K562 (cell line): ENCODE results near the gene RGS6. TPM values are rescaled to one million over a fixed set of nuclear protein-coding genes. Genes with fewer than 3 reads are reported as not detected.

Experiments used
- ATAC-seq: fragments of 200-7000 bp; cut with Tn5 transposase; 3 replicates; pipeline ENCODE4 v1.9.1; 2020; ENCODE audit warnings: moderate library complexity
- BruUV-seq: library from RNA; stranded (reverse); fragments of 400-500 nt; replicated peaks from 2 replicates; lab custom pipeline; 2021; lab: Mats Ljungman, UMichigan
- CTCF ChIA-PET: fragments of 300-600 bp; formaldehyde crosslinking; extraction: SDS; loops from one replicate; lab custom pipeline; 2021; ENCODE audit warnings: low intra/inter-chr PET ratio; lab: Yijun Ruan, JAX
- POLR2A ChIA-PET: fragments of 300-600, 350-650 bp; sonication (Branson Sonifier 250); formaldehyde crosslinking; extraction: SDS; loops from one replicate; lab custom pipeline; 2021; ENCODE audit warnings: antibody characterized with exemption, inconsistent platforms; lab: Yijun Ruan, JAX
- DNase-seq, 4 experiments: peaks; one replicate each; pipeline versions ENCODE4 v3.0.0 to v3.0.0-alpha.2; 2011 to 2018; ENCODE audit warnings: low spot score in 3 of 4, mixed read lengths in 3 of 4; ENCODE audit errors: extremely low read depth in 1 of 4
- FAIRE-seq: peaks from 2 replicates; lab custom pipeline; 2011; peaks lifted over from hg19 to GRCh38; lab: Jason Lieb, UNC
- H2AFZ ChIP-seq: 2 replicates; pipeline ENCODE4 v1.6.0; 2011; ENCODE audit warnings: low read depth, low read length, control low read depth, inconsistent platforms
- H3K27ac ChIP-seq: fragments of 200-600 bp; 3 replicates; pipeline ENCODE4 v1.8.0; 2011; ENCODE audit warnings: low read depth, mild to moderate bottlenecking, control low read depth, inconsistent platforms, low read length, moderate library complexity, mixed read lengths; ENCODE audit errors: extremely low read depth
- H3K27me3 ChIP-seq, 2 experiments: fragments of 300-600 bp in 1 of 2; 2 replicates in 1 of 2; 3 replicates in 1 of 2; pipeline versions ENCODE4 v1.6.0 to v1.8.0; 2011; ENCODE audit warnings: inconsistent platforms in 2 of 2, low read length in 2 of 2, mild to moderate bottlenecking in 1 of 2, mixed read lengths in 1 of 2, moderate library complexity in 1 of 2; ENCODE audit not compliant: control insufficient read depth in 2 of 2, insufficient read depth in 2 of 2
- H3K36me3 ChIP-seq: fragments of 300-600 bp; 3 replicates; pipeline ENCODE4 v1.8.0; 2011; ENCODE audit warnings: mild to moderate bottlenecking, low read length, inconsistent platforms; ENCODE audit not compliant: control insufficient read depth, insufficient read depth
- H3K4me1 ChIP-seq, 2 experiments: fragments of 200-600 bp in 1 of 2; replicated peaks in 1 of 2; 2 replicates in 1 of 2; 3 replicates in 1 of 2; pipeline versions ENCODE4 v1.5.1 to v1.8.0; 2011; ENCODE audit warnings: inconsistent platforms in 2 of 2, low read length in 2 of 2, mild to moderate bottlenecking in 1 of 2, mixed read lengths in 1 of 2, moderate library complexity in 1 of 2; ENCODE audit not compliant: control insufficient read depth in 2 of 2, insufficient read depth in 2 of 2
- H3K4me2 ChIP-seq: 2 replicates; pipeline ENCODE4 v1.6.1; 2011; ENCODE audit warnings: low read length, control low read depth, inconsistent platforms, mixed read lengths; ENCODE audit not compliant: insufficient read depth
- H3K4me3 ChIP-seq: fragments of 200-600 bp; sonication (generic), shearing (Covaris generic); 2 replicates; pipeline ENCODE4 v1.5.1; 2016; ENCODE audit warnings: control low read depth, inconsistent platforms
- H3K79me2 ChIP-seq: fragments of 200-600 bp; 3 replicates; pipeline ENCODE4 v1.8.0; 2011; ENCODE audit warnings: low read length, inconsistent platforms; ENCODE audit not compliant: control insufficient read depth, insufficient read depth
- H3K9ac ChIP-seq, 2 experiments: 2 replicates each; pipeline versions ENCODE4 v1.6.0 to v1.6.1; 2011; ENCODE audit warnings: low read depth in 2 of 2, low read length in 2 of 2, control low read depth in 1 of 2, inconsistent platforms in 1 of 2, mild to moderate bottlenecking in 1 of 2, mixed read lengths in 1 of 2; ENCODE audit not compliant: insufficient read depth in 1 of 2
- H3K9me1 ChIP-seq: one replicate; pipeline ENCODE4 v1.6.0; 2011; ENCODE audit warnings: inconsistent platforms, mild to moderate bottlenecking, low read length, moderate library complexity; ENCODE audit not compliant: control insufficient read depth, insufficient read depth
- H3K9me3 ChIP-seq: replicated peaks from 2 replicates; pipeline ENCODE4 v1.5.1; 2011; ENCODE audit warnings: low read depth, low read length, inconsistent platforms; ENCODE audit not compliant: control insufficient read depth, insufficient read depth
- H4K20me1 ChIP-seq: replicated peaks from 2 replicates; pipeline ENCODE4 v1.6.1; 2011; ENCODE audit warnings: low read length, inconsistent platforms, mixed read lengths; ENCODE audit not compliant: control insufficient read depth, insufficient read depth
- ESRRB ChIP-seq: fragments of 250-450 bp; sonication (Bioruptor Pico); IDR thresholded peaks from 2 replicates; pipeline ENCODE4 v1.5.0; 2020; ENCODE audit warnings: mild to moderate bottlenecking, moderate library complexity, borderline replicate concordance
- GABPB1 ChIP-seq: sonication (generic); formaldehyde crosslinking; IDR thresholded peaks from 2 replicates; pipeline ENCODE4 v1.8.0; 2022; ENCODE audit warnings: mild to moderate bottlenecking, missing genetic modification reagents
- JUN ChIP-seq, 2 experiments: sonication (generic) in 1 of 2; formaldehyde crosslinking in 1 of 2; IDR thresholded peaks; 2 replicates each; pipeline versions ENCODE4 v1.6.1 to v1.8.0; 2012 to 2022; ENCODE audit warnings: borderline replicate concordance in 2 of 2, mild to moderate bottlenecking in 2 of 2, improper control_type of control experiment in 1 of 2, low read depth in 1 of 2, low read length in 1 of 2, missing genetic modification reagents in 1 of 2
- MAZ ChIP-seq, 2 experiments: fragments of 450-650 bp in 1 of 2; sonication (generic) in 1 of 2; formaldehyde crosslinking; IDR thresholded peaks in 1 of 2; conservative IDR thresholded peaks in 1 of 2; 2 replicates each; pipeline versions ENCODE4 v1.4.0 to v1.5.0; 2020; ENCODE audit warnings: mild to moderate bottlenecking in 1 of 2, missing genetic modification reagents in 1 of 2
- RUNX1 ChIP-seq: sonication (generic); IDR thresholded peaks from 2 replicates; pipeline ENCODE4 v1.6.1; 2016; ENCODE audit warnings: antibody characterized with exemption, low read depth
- TAF1 ChIP-seq: IDR thresholded peaks from 2 replicates; pipeline ENCODE4 v1.6.1; 2011; ENCODE audit warnings: mild to moderate bottlenecking, low read length, moderate library complexity; ENCODE audit not compliant: insufficient read depth, control insufficient read depth, severe bottlenecking; ENCODE audit errors: extremely low read depth
- TFE3 ChIP-seq: fragments of 450-650 bp; formaldehyde crosslinking; IDR thresholded peaks from 2 replicates; pipeline ENCODE4 v1.4.0; 2020; ENCODE audit warnings: mild to moderate bottlenecking, mixed read lengths
- ZBTB40 ChIP-seq, 2 experiments: fragments of 450-650 bp in 1 of 2; sonication (generic) in 1 of 2; formaldehyde crosslinking in 1 of 2; IDR thresholded peaks; 2 replicates each; pipeline versions ENCODE4 v1.7.1 to v1.9.0; 2016 to 2022; ENCODE audit warnings: inconsistent platforms in 1 of 2, mild to moderate bottlenecking in 1 of 2, missing genetic modification reagents in 1 of 2
- ZBTB7A ChIP-seq: IDR thresholded peaks from 2 replicates; pipeline ENCODE4 v1.6.1; 2011; ENCODE audit warnings: low read depth, mild to moderate bottlenecking, low read length, moderate library complexity, borderline replicate concordance; ENCODE audit not compliant: control insufficient read depth
- ZNF79 ChIP-seq: fragments of 250-450 bp; sonication (Bioruptor Pico); IDR thresholded peaks from 2 replicates; pipeline ENCODE4 v1.4.0; 2020; ENCODE audit warnings: low read depth, mild to moderate bottlenecking, moderate library complexity
- WGBS: fragments of 100-300 bp; shearing (Covaris generic); methylation state at CpG from one replicate; pipeline ENCODE4 v1.1.6; 2016; ENCODE audit warnings: low coverage, mixed read lengths; ENCODE audit not compliant: insufficient coverage; ENCODE audit errors: missing lambda C conversion rate; 5-methylcytosine and 5-hydroxymethylcytosine counted together
- in situ Hi-C: fragments of 300-500 bp; cut with MboI; formaldehyde crosslinking; loops from 4 replicates; pipeline ENCODE4 v1.15.0; 2018; ENCODE audit warnings: inconsistent platforms, mixed read lengths
- intact Hi-C: fragments of 100-400 bp; cut with micrococcal nuclease; formaldehyde crosslinking; loops from 2 replicates; pipeline ENCODE4 v1.14.2; 2022
- polyA plus RNA-seq, 8 experiments: library from polyadenylated mRNA; depleted of rRNA in 4 of 8; stranded (reverse) in 5 of 8; unstranded in 3 of 8; fragments of >200 nt; fragmentation: Nextera tagmentation in 2 of 8; fragmentation: Illumina TruSeq in 1 of 8; extraction: Ambion mirVana in 2 of 8; extraction: Trizol in 1 of 8; gene quantifications; 2 replicates each; pipeline versions ENCODE4 v1.2.1 to v1.2.3, GENCODE V29; 2011 to 2014; ENCODE audit warnings: inconsistent platforms in 1 of 8, missing spikeins in 1 of 8
- total RNA-seq, 7 experiments: library from RNA; depleted of rRNA in 6 of 7; stranded (reverse); fragments of >200 nt in 6 of 7; fragmentation: Illumina TruSeq in 2 of 7; extraction: Trizol in 2 of 7; gene quantifications; 2 replicates each; pipeline versions ENCODE4 v1.2.1 to v1.2.3, GENCODE V29; 2011 to 2021; ENCODE audit warnings: low replicate concordance in 1 of 7

Gene RGS6
- total and polyA plus RNA-seq, 9 of the 15 experiments (the other 6 are each of a cell fraction or from before 2014, with no cell fraction given): not detected

DNA sequence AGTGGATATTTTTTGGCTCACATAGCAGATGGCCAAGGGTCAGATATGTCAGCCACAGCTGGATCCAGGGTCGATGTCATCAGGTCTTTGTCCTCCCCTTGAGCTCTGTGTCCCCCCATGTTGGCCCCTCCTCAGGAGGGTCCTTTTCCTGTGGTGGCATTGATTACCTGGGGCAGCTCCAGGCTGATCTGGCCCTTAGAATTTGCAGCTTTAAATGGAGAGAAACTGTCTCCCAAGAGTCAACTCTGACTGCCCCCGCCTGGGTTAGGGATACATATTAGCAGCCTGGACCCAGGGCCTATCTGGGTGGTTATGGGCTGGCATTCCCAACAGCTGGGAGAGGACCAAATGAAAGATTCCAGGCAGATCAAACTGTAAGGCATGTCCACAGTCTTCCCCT, 330.5 kb downstream of the RGS6 start:
- ATAC-seq (no peak), FAIRE-seq (no peak), DNase-seq (no peak)
- H2AFZ ChIP-seq: no peak overlapping the region
- in situ Hi-C loops (no loop called here), intact Hi-C loops (no loop called here)
- no peak overlapping the region for H3K27ac ChIP-seq
- H3K9me1 ChIP-seq: no peaks in the 10 kb centered on the region
- no peaks in the 10 kb centered on the region for H3K36me3 ChIP-seq
- H3K9ac ChIP-seq: no peak overlapping the region
- WGBS: 0% methylated on average over 2 of the region's 2 CpGs
- no peak overlapping the region for H3K4me2 ChIP-seq
- POLR2A ChIA-PET: no interaction called here
- CTCF ChIA-PET: no interaction called here
- no peaks in the 10 kb centered on the region for H3K79me2 ChIP-seq
- no TSS peak for BruUV-seq
- H3K27me3 ChIP-seq: no peaks in the 10 kb centered on the region
- H3K4me3 ChIP-seq: no peak overlapping the region
- no peaks in the 10 kb centered on the region for H3K9me3 ChIP-seq
- H3K4me1 ChIP-seq: no peaks in the 10 kb centered on the region
- H4K20me1 ChIP-seq: no peaks in the 10 kb centered on the region
- no peak for TF ChIP-seq ESRRB (CRISPR knock-in tag)
- no peak for TF ChIP-seq ZNF79 (CRISPR knock-in tag)
- no peak for TF ChIP-seq RUNX1
- no peak for TF ChIP-seq ZBTB7A
- TF ChIP-seq JUN (IDR thresholded peaks at IDR 0.05; ENCODE audit: borderline replicate concordance, low read depth, low read length): no peak
- no peak for TF ChIP-seq JUN (CRISPR knock-in tag; IDR thresholded peaks at IDR 0.05; ENCODE audit: borderline replicate concordance)
- TF ChIP-seq TFE3 (CRISPR knock-in tag): no peak
- TF ChIP-seq TAF1: no peak
- no peak for TF ChIP-seq GABPB1 (CRISPR knock-in tag)
- TF ChIP-seq ZBTB40 (IDR thresholded peaks at IDR 0.05): no peak
- no peak for TF ChIP-seq ZBTB40 (CRISPR knock-in tag; IDR thresholded peaks at IDR 0.05)
- TF ChIP-seq MAZ (CRISPR knock-in tag; conservative IDR thresholded peaks at IDR 0.05 in 1 of 2, IDR thresholded peaks at IDR 0.05 in 1 of 2): no peak
